BE2C (cell line): ENCODE measurements around the gene KIRREL1.

ENCODE experiments used
- DNase-seq: peaks from one replicate; pipeline ENCODE4 v3.0.0-alpha.2; 2020
- H3K27me3 ChIP-seq: fragments of 250-450 bp; sonication (Bioruptor Pico); 2 replicates; pipeline ENCODE4 v1.5.1; 2020; ENCODE audit warnings: mild to moderate bottlenecking
- H3K36me3 ChIP-seq: fragments of 250-450 bp; sonication (Bioruptor Pico); 2 replicates; pipeline ENCODE4 v1.5.1; 2020; ENCODE audit warnings: mild to moderate bottlenecking
- H3K4me1 ChIP-seq: fragments of 250-450 bp; sonication (Bioruptor Pico); 2 replicates; pipeline ENCODE4 v1.5.1; 2020
- H3K4me3 ChIP-seq: 2 replicates; pipeline ENCODE4 v1.5.1; 2011; ENCODE audit warnings: low read depth, low read length
- H3K9me3 ChIP-seq: fragments of 250-450 bp; sonication (Bioruptor Pico); 2 replicates; pipeline ENCODE4 v1.5.1; 2020
- TF ChIP-seq, protein P1 (sequence below): IDR thresholded peaks from 2 replicates; pipeline ENCODE4 v1.5.1; 2012; ENCODE audit warnings: mild to moderate bottlenecking, low read depth, low read length

KIRREL1 gene

DNA sequence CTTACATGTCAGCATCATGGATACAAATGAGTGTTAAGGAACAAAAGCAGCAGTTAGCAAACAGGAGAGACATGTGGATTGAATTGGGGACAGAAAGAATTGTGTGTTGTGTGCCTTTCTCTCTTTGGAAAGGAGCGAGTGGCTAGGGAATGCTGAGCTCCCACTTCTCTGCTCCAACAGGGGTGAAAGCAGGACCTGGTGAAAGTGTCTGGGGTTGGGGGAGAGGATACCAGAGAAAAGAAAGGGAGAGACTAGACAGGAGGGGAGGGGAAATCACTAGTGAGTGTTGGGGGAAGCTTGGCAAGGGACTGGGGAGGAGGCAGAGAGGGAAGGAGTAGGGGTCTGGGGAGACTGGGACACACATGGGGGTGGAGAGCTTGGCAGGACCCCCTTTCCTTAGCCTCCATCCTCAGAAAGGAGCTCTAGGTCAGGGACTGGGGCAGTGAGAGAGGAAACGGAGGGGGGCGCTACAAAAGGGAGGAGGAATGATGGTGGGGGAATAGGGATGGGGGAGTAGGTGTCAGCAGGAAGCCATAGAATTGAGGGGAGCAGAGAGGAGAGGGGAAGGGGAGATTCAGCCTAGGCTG is 2.2 kb downstream of the KIRREL1 start:
- DNase-seq, result no peak
- Histone ChIP-seq H3K36me3 (no peaks in the 10 kb centered on the region), H3K27me3 (peaks cover 16% of the 10 kb centered on the region), H3K9me3 (no peaks in the 10 kb centered on the region), H3K4me3 (no peak overlapping the region), H3K4me1 (no peaks in the 10 kb centered on the region)
- TF ChIP-seq, protein P1, sequence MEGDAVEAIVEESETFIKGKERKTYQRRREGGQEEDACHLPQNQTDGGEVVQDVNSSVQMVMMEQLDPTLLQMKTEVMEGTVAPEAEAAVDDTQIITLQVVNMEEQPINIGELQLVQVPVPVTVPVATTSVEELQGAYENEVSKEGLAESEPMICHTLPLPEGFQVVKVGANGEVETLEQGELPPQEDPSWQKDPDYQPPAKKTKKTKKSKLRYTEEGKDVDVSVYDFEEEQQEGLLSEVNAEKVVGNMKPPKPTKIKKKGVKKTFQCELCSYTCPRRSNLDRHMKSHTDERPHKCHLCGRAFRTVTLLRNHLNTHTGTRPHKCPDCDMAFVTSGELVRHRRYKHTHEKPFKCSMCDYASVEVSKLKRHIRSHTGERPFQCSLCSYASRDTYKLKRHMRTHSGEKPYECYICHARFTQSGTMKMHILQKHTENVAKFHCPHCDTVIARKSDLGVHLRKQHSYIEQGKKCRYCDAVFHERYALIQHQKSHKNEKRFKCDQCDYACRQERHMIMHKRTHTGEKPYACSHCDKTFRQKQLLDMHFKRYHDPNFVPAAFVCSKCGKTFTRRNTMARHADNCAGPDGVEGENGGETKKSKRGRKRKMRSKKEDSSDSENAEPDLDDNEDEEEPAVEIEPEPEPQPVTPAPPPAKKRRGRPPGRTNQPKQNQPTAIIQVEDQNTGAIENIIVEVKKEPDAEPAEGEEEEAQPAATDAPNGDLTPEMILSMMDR, result no peak

DNA sequence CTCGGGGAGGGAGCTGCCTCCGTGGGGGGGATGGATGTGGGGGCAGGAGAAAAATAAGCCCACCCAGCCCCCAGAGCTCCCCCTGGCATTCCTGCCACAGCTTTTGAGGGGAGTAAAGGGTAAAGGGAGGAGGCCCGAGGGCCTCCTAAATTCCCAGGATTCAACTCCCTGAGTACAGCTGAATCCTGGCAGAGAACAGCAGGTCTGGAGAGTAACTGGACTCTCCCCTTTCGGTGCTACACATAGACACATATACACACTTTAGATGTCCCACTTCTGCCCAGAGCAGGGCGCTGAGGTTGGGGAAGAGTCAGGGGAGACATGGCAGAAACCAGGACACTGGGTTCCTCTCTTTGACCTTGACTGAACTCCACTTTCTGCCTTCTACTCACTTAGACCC is 3.0 kb downstream of the KIRREL1 start:
- Histone ChIP-seq H3K4me1 (no peaks in the 10 kb centered on the region), H3K27me3 (peaks cover 16% of the 10 kb centered on the region), H3K4me3 (no peak overlapping the region), H3K36me3 (no peaks in the 10 kb centered on the region), H3K9me3 (no peaks in the 10 kb centered on the region)
- no peak for DNase-seq
- TF ChIP-seq, protein P1, result no peak

DNA sequence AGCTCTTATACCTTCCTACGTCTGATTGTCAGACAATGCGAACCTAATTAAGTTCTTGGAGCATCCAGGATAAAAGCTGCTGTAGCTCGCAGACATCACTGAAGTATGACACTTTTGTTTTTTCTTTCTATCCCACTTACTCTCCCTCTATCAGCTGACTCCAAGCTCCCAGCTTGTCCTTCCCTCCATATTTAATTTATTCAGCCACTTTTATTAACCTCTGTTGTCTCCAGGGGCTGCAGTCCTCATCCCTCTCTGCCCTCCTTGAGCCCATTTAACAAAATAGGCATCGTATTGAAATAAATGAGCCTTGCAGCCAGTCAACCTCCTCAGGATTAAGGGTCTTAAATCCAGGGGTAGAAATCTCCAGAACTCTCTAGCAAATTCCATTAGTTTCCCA is 7.1 kb downstream of the KIRREL1 start:
- Histone ChIP-seq H3K27me3 (no peaks in the 10 kb centered on the region; the same call in 1 of the 2 replicates), H3K9me3 (no peaks in the 10 kb centered on the region), H3K4me1 (no peaks in the 10 kb centered on the region), H3K36me3 (no peaks in the 10 kb centered on the region), H3K4me3 (no peak overlapping the region)
- DNase-seq, result no peak
- TF ChIP-seq, protein P1, result no peak

DNA sequence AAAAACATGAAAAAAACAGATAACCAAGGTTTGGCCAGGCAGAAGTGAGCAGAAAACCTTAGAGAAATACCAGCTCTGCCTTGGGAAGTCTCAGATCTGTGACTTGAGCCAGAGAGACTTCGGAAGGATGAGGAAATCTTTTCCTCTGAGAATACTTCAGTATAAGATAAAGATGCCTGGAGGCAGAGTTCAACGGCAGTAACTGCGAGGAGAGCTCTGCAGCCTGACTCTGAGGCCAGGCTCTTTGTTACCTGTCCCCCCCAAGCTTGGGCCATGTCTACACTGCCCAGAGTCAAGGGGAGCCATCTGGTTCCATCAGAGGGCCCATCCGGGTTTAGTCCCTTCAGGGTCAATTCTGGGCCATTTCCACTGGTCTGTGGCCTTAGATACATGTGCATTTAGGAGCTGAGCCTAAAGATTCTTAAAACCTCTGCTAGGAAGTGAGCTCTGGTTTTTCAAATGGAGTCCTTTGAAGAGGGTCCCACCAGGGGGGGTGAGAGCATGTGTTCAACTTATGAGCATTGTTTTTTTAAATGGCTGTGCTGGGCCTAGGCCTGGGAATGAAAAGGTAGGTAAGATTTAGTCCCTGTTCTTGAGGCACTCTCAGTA is 8.7 kb downstream of the KIRREL1 start:
- no peaks in the 10 kb centered on the region for H3K9me3 ChIP-seq
- H3K4me3 ChIP-seq, result no peak overlapping the region
- H3K27me3 ChIP-seq, result no peaks in the 10 kb centered on the region
- H3K36me3 ChIP-seq, result no peaks in the 10 kb centered on the region
- no peaks in the 10 kb centered on the region for H3K4me1 ChIP-seq
- no peak for DNase-seq
- TF ChIP-seq, protein P1, result no peak

DNA sequence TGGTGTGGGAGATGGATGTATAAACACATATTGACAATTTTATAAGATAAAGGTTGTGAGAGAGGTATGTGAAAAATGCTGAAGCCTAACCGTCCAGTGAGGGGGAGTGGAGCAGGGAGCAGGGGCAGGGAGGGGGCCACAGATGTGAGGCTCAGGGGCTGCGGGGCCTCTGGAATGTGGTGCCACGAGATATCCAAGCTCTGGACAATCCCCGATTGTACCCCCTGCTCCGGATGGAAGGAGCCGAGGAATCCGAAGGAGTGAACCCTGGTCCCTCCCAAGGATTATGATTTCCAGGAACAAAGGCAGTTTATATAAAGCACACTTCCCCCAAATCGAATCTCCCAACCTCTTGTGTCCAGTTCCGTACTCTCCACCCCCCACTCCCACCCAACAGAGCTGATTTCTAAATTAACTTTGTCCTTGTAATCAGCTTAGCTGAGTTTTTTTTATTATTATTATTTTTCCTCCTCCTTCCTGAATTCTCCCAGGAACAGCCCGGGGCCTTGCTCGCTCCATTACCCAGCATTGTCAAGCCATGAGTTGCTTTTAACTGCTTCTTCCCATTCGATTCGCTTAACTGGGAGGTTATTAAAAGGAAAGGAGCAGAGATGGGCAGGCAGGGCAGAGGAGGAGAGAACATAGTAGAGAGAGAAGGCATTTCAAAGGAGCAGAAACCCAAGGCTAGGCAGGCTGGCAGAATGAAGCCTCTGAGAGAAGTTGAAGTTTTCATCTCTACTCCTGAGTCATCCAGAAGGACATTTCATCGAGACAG is 9.4 kb downstream of the KIRREL1 start:
- no peaks in the 10 kb centered on the region for H3K4me1 ChIP-seq
- no peak overlapping the region for H3K4me3 ChIP-seq
- no peaks in the 10 kb centered on the region for H3K9me3 ChIP-seq
- H3K27me3 ChIP-seq, result no peaks in the 10 kb centered on the region
- H3K36me3 ChIP-seq, result no peaks in the 10 kb centered on the region
- no peak for DNase-seq
- TF ChIP-seq, protein P1, result no peak

DNA sequence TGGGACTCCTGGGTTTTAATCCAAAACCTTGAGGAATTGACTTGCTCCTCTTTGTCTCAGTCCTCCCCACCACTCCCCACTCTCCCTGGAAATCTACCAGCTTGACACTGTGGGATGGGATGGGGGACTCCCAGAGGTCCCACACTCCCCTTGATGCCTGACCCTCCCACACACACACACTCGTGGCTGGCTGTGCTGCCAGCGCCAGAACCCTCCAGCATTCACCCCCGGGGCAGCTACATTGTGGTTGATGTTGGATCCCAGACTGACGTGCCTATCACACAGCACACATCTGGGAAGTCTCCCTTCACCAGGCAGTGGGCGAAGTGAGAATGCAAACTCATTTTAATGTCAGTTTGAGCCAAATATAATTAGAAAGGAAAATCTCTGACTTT is 10.0 kb downstream of the KIRREL1 start:
- H3K9me3 ChIP-seq, result no peaks in the 10 kb centered on the region

More for the DNA sequence above, 10.0 kb downstream of the KIRREL1 start:
- TF ChIP-seq, protein P1, result no peak
- no peaks in the 10 kb centered on the region for H3K27me3 ChIP-seq
- H3K36me3 ChIP-seq, result no peaks in the 10 kb centered on the region
- H3K4me3 ChIP-seq, result no peak overlapping the region
- DNase-seq, result no peak
- H3K4me1 ChIP-seq, result no peaks in the 10 kb centered on the region
